ENCODE data around the gene MAP2K6. TPM values are rescaled to one million over a fixed set of nuclear protein-coding genes. Genes with fewer than 3 reads are reported as not detected.

Gene MAP2K6
- total RNA-seq, 1 donor from 2014 or later, result 10.3 TPM

DNA sequence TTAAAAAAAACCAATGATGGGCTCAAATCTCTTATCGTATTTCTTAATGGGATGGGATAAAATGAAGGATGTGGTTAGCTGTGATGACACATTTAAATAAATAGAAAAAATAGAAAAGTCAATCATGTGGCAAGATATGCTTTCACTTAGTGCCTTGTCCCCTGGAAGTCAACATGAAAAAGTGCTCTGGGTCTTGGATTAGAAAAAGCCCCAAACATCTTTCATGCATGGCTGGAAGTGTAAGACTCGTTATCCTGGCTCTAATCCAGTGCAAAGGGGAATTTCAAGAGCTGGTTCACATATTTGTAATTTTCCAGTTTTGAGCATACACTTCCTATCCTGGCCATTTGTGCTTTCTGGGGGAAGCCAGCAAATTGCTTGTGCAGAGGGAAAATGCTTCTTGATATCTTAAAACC, 160.9 kb downstream of the MAP2K6 start:
- TF ChIP-seq POLR2A (IDR thresholded peaks at IDR 0.05) (no peak), POLR2AphosphoS5 (IDR thresholded peaks at IDR 0.05; ENCODE audit: insufficient read depth in 1 of 2, low read depth in 1 of 2) (no peak)
- Histone ChIP-seq H3K27me3 (no peaks in the 10 kb centered on the region), H3K27ac (no peak overlapping the region), H3K4me3 (no peak overlapping the region), H3K36me3 (no peaks in the 10 kb centered on the region), H3K4me1 (peaks cover 7% of the 10 kb centered on the region), H3K9me3 (no peaks in the 10 kb centered on the region)
- no peak for DNase-seq (ENCODE audit: extremely low spot score in 2 of 2)
- intact Hi-C loops (cut with DNase I), result no loop called here

DNA sequence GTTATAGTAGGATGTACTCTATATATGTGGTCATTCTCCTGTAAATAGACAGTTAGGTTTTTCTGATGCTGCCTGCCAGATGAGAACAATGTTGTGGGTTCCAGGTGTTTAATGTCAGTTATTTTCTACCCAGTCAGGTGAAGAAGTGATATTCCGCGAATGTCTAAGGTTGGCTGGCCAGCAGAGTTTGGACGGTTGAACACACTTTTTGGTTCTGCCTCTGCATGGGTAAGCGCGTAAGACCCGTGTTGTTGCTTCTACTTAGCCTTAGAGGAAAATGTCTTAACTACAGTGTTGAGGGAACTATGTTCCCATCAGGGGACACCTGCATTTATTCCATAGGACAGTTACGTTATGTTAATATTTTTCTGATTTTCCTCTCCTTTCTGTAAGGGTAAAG, 162.6 kb downstream of the MAP2K6 start:
- DNase-seq (ENCODE audit: extremely low spot score in 2 of 2), result no peak
- Histone ChIP-seq H3K9me3 (no peaks in the 10 kb centered on the region), H3K27ac (no peak overlapping the region), H3K4me1 (peaks cover 7% of the 10 kb centered on the region), H3K36me3 (no peaks in the 10 kb centered on the region), H3K27me3 (no peaks in the 10 kb centered on the region), H3K4me3 (no peak overlapping the region)
- intact Hi-C loops (cut with DNase I), result no loop called here
- no peak for TF ChIP-seq POLR2AphosphoS5 (IDR thresholded peaks at IDR 0.05; ENCODE audit: insufficient read depth in 1 of 2, low read depth in 1 of 2)
- TF ChIP-seq, protein P1, sequence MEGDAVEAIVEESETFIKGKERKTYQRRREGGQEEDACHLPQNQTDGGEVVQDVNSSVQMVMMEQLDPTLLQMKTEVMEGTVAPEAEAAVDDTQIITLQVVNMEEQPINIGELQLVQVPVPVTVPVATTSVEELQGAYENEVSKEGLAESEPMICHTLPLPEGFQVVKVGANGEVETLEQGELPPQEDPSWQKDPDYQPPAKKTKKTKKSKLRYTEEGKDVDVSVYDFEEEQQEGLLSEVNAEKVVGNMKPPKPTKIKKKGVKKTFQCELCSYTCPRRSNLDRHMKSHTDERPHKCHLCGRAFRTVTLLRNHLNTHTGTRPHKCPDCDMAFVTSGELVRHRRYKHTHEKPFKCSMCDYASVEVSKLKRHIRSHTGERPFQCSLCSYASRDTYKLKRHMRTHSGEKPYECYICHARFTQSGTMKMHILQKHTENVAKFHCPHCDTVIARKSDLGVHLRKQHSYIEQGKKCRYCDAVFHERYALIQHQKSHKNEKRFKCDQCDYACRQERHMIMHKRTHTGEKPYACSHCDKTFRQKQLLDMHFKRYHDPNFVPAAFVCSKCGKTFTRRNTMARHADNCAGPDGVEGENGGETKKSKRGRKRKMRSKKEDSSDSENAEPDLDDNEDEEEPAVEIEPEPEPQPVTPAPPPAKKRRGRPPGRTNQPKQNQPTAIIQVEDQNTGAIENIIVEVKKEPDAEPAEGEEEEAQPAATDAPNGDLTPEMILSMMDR (IDR thresholded peaks at IDR 0.05), result no peak
- TF ChIP-seq POLR2A (IDR thresholded peaks at IDR 0.05), result no peak

DNA sequence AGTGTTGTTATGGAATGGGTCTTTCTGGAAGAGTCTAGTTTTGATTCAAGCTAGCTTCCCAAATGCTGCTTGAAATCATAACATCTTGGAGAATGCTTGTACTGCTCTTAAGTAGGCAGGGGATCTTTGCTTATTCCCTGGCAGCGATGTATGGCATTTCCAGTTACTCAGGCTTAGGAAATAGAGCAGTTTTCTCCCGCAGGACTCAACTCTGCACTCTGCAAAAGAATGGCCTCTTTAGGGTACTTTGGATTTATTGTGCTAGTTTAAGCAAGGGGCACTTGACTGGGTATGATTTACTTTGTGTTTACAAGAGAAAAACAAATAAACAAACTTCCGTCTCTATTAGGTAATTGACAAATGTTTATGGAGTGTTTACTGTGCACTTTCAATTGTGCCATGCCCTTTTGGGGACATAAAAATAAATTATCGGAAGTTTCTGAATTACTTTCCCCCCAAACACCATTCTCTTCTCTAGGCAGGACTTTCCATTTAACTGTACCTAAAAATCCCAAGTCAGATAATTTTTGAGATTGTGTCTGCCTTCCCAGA, 164.0 kb downstream of the MAP2K6 start:
- no peaks in the 10 kb centered on the region for H3K9me3 ChIP-seq
- H3K4me3 ChIP-seq, result no peak overlapping the region
- H3K36me3 ChIP-seq, result no peaks in the 10 kb centered on the region
- TF ChIP-seq, protein P1 (IDR thresholded peaks at IDR 0.05), result no peak
- TF ChIP-seq POLR2AphosphoS5 (IDR thresholded peaks at IDR 0.05; ENCODE audit: insufficient read depth in 1 of 2, low read depth in 1 of 2), result no peak
- TF ChIP-seq POLR2A (IDR thresholded peaks at IDR 0.05), result no peak
- no peak for DNase-seq (ENCODE audit: extremely low spot score in 2 of 2)
- H3K4me1 ChIP-seq, result peaks cover 7% of the 10 kb centered on the region
- intact Hi-C loops (cut with DNase I), result no loop called here
- no peaks in the 10 kb centered on the region for H3K27me3 ChIP-seq
- H3K27ac ChIP-seq, result no peak overlapping the region

DNA sequence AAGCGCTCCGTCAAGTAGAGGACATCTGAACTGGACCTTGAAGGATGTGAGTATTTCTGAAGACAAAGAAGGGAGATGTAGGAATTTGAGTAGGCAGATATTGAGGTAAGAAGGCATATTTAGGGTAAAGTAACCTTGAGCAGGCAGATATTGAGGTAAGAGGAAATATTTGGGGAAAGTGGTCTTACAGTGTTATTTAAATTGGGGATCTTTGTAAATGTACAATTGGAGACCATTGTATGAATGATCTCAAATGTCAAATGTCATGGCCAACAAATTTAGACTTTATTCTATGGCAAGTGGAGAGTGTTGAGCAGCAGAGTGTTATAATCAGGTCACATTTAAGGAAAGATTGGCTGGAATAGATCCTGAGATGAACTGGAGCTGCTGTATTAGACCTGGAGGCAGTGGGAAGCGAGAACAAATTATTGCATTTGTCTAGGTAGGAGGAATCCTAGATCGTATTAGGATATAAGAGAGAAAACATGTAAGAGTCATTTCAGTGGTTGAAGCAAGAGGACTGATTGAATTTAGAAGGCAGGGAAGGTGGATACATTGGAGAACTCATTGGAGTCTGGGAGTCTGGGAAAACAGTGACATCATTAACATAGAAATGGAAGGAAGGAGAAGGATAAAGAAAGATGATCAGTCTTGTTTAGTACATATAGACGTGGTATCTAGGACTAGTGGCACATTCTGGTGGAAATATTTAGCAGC, 165.6 kb downstream of the MAP2K6 start:
- Histone ChIP-seq H3K9me3 (no peaks in the 10 kb centered on the region), H3K36me3 (no peaks in the 10 kb centered on the region), H3K4me3 (no peak overlapping the region), H3K27ac (no peak overlapping the region), H3K4me1 (peaks cover 7% of the 10 kb centered on the region), H3K27me3 (no peaks in the 10 kb centered on the region)
- TF ChIP-seq POLR2AphosphoS5 (IDR thresholded peaks at IDR 0.05; ENCODE audit: insufficient read depth in 1 of 2, low read depth in 1 of 2) (no peak), POLR2A (IDR thresholded peaks at IDR 0.05) (no peak)
- TF ChIP-seq, protein P1 (IDR thresholded peaks at IDR 0.05), result no peak
- no peak for DNase-seq (ENCODE audit: extremely low spot score in 2 of 2)
- intact Hi-C loops (cut with DNase I), result no loop called here

DNA sequence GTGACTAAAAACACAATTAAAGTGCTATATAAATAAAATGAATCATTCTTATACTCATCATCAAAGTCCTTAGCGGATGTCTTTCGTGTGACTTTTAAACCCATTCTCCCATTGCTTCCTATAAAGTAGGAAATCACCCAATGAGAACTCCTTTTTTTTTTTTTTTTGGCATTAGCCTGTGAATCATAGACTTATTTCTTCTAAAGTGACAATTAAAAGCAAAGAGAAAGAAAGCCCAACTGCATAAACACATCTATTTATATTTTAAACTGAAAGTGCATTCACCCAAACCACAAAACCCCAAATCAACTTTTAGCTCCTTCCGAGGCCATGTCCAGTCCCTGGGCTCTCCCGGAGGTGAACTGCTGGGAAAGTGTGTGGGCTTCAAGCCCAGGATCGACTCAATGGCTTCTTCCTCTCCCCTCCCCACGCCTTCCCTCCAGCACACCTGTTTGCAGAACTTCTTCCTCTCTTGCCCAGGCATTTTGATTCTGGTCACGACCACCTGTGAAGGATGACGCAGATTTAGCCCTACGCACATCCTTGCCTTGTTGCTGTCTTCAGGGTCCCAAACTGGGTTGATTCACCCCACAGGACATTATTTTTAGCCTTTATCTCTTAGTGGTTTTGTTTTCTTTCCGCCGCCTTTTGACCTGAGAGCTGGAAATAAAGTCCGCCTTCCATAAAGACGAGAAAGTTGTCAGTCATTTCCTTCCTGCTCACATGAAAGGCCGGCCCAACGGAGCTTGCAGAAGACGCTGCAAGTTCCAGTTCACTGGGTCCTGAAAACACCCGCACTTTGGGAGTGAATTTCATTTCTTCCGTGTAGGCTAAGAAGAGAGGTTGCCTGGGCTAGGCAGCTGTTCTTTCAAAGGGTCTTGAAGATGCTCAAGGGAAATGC, 166.8 kb downstream of the MAP2K6 start:
- TF ChIP-seq, protein P1 (IDR thresholded peaks at IDR 0.05), result no peak
- no peak for TF ChIP-seq POLR2AphosphoS5 (IDR thresholded peaks at IDR 0.05; ENCODE audit: insufficient read depth in 1 of 2, low read depth in 1 of 2)
- no peak for TF ChIP-seq POLR2A (IDR thresholded peaks at IDR 0.05)
- no peaks in the 10 kb centered on the region for H3K36me3 ChIP-seq
- intact Hi-C loops (cut with DNase I), result no loop called here
- no peak overlapping the region for H3K27ac ChIP-seq
- H3K27me3 ChIP-seq, result no peaks in the 10 kb centered on the region
- no peak for DNase-seq (ENCODE audit: extremely low spot score in 2 of 2)
- no peaks in the 10 kb centered on the region for H3K9me3 ChIP-seq
- no peaks in the 10 kb centered on the region for H3K4me1 ChIP-seq
- H3K4me3 ChIP-seq, result peak overlapping the region in 1 of 2 donors; percentile 20
